Upper lobe of right lung (tissue), 1 donor: Measurements from ENCODE around the gene CDH4. TPM values are rescaled to one million over a fixed set of nuclear protein-coding genes. Genes with fewer than 3 reads are reported as not detected.

Experiments
- ATAC-seq: fragments of 200-7000 bp; cut with Tn5 transposase; one replicate; pipeline ENCODE4 v1.9.1; 2020; ENCODE audit warnings: mild to moderate bottlenecking, moderate library complexity
- DNase-seq: peaks from one replicate; pipeline ENCODE4 v3.0.0-alpha.2; 2020
- H3K27ac ChIP-seq: fragments of 200-600 bp; one replicate; pipeline ENCODE4 v1.8.0; 2022
- H3K27me3 ChIP-seq: fragments of 200-600 bp; one replicate; pipeline ENCODE4 v1.8.0; 2022; ENCODE audit warnings: mild to moderate bottlenecking
- H3K36me3 ChIP-seq: fragments of 200-600 bp; one replicate; pipeline ENCODE4 v1.8.0; 2022
- H3K4me1 ChIP-seq: fragments of 200-600 bp; one replicate; pipeline ENCODE4 v1.8.0; 2022
- H3K4me3 ChIP-seq: fragments of 200-600 bp; one replicate; pipeline ENCODE4 v1.8.0; 2022; ENCODE audit warnings: mild to moderate bottlenecking
- H3K9me3 ChIP-seq: fragments of 200-600 bp; one replicate; pipeline ENCODE4 v1.8.0; 2022
- CTCF ChIP-seq: fragments of 200-600 bp; IDR thresholded peaks from one replicate; pipeline ENCODE4 v1.8.0; 2022; ENCODE audit warnings: antibody characterized with exemption
- intact Hi-C: fragments of 100-400 bp; cut with DNase I; formaldehyde crosslinking; loops from one replicate; pipeline ENCODE4 v1.11.0; 2022
- total RNA-seq: library from RNA; stranded (reverse); fragmentation: NEBNext Ultra II Directional; extraction: Animal tissue kit (Norgen Biotek cat#: 25700); gene quantifications from one replicate; pipeline ENCODE4 v1.2.1, GENCODE V29; 2021
- donor health status: DM: no; HTN: yes; CAD: no; lungs with severe emphysema.

CDH4 gene
- total RNA-seq, 1 donor from 2014 or later: 0.23 TPM

GRCh38 chr20:61957961-61958715 lies 706.1 kb downstream of the CDH4 start:
- H3K27ac ChIP-seq: no peak overlapping the region
- ATAC-seq (no peak), DNase-seq (peak; percentile 20)
- no peak for TF ChIP-seq CTCF
- no peaks in the 10 kb centered on the region for H3K36me3 ChIP-seq
- intact Hi-C loops: no loop called here
- H3K4me1 ChIP-seq: no peaks in the 10 kb centered on the region
- peaks cover 19% of the 10 kb centered on the region for H3K27me3 ChIP-seq
- H3K9me3 ChIP-seq: no peaks in the 10 kb centered on the region
- H3K4me3 ChIP-seq: no peak overlapping the region

- Histone ChIP-seq H3K9me3 (no peaks in the 10 kb centered on the region), H3K36me3 (no peaks in the 10 kb centered on the region), H3K4me1 (no peaks in the 10 kb centered on the region), H3K27ac (no peak overlapping the region), H3K4me3 (no peak overlapping the region), H3K27me3 (peaks cover 11% of the 10 kb centered on the region)
- DNase-seq (peak; percentile 22), ATAC-seq (no peak)
- no peak for TF ChIP-seq CTCF
- intact Hi-C loops: no loop called here
These were observed 707.0 kb downstream of the CDH4 start for GRCh38 chr20:61958773-61959700.

- H3K4me1 ChIP-seq: no peaks in the 10 kb centered on the region
- no peak overlapping the region for H3K27ac ChIP-seq
- ATAC-seq (no peak), DNase-seq (peak; percentile 25)
- intact Hi-C loops: no loop called here
- H3K9me3 ChIP-seq: no peaks in the 10 kb centered on the region
- peaks cover 16% of the 10 kb centered on the region for H3K27me3 ChIP-seq
- no peaks in the 10 kb centered on the region for H3K36me3 ChIP-seq
- H3K4me3 ChIP-seq: no peak overlapping the region
- TF ChIP-seq CTCF: no peak
These were observed 708.8 kb downstream of the CDH4 start for GRCh38 chr20:61960836-61961235.

GRCh38 chr20:61963149-61963548 lies 711.1 kb downstream of the CDH4 start:
- H3K27me3 ChIP-seq: peaks cover 27% of the 10 kb centered on the region
- intact Hi-C loops: no loop called here
- H3K4me3 ChIP-seq: no peak overlapping the region
- TF ChIP-seq CTCF: no peak
- H3K4me1 ChIP-seq: no peaks in the 10 kb centered on the region
- ATAC-seq: no peak
- H3K36me3 ChIP-seq: no peaks in the 10 kb centered on the region
- peak; percentile 34 for DNase-seq
- no peaks in the 10 kb centered on the region for H3K9me3 ChIP-seq
- H3K27ac ChIP-seq: no peak overlapping the region

- no peak overlapping the region for H3K4me3 ChIP-seq
- H3K36me3 ChIP-seq: no peaks in the 10 kb centered on the region
- intact Hi-C loops: no loop called here
- TF ChIP-seq CTCF: no peak
- H3K27ac ChIP-seq: no peak overlapping the region
- no peak for DNase-seq
- peaks cover 27% of the 10 kb centered on the region for H3K27me3 ChIP-seq
- ATAC-seq: no peak
- H3K4me1 ChIP-seq: no peaks in the 10 kb centered on the region
- H3K9me3 ChIP-seq: no peaks in the 10 kb centered on the region
These were observed 712.0 kb downstream of the CDH4 start for GRCh38 chr20:61963885-61964674.
